ENCODE measurements around the gene AP5S1. TPM values are rescaled to one million over a fixed set of nuclear protein-coding genes. Genes with fewer than 3 reads are reported as not detected.
A peak's percentile ranks its signal among the peaks of the same experiment; 100 is the strongest.

AP5S1 gene
- total and polyA plus RNA-seq, 2 of the 13 experiments (the other 11 are each of a cell fraction or from before 2014, with no cell fraction given): 7.9 to 23.2 TPM

GRCh38 chr20:3798373-3798768 is 22.0 kb upstream of the AP5S1 start (continued):
- no peak for TF ChIP-seq ZBTB40 (IDR thresholded peaks at IDR 0.05)
- TF ChIP-seq ZBTB40 (CRISPR knock-in tag; IDR thresholded peaks at IDR 0.05): no peak
- no peak for TF ChIP-seq GTF2F1 (IDR thresholded peaks at IDR 0.05; ENCODE audit: low read length)
- TF ChIP-seq ESRRA (CRISPR knock-in tag; IDR thresholded peaks at IDR 0.05; ENCODE audit: low read depth): no peak
- peak; percentile 48 for TF ChIP-seq ASH2L (IDR thresholded peaks at IDR 0.05; ENCODE audit: insufficient read length, low read depth, low read length)
- peak; percentile 80 for TF ChIP-seq ZNF362 (CRISPR knock-in tag; IDR thresholded peaks at IDR 0.05; ENCODE audit: borderline replicate concordance)
- no peak for TF ChIP-seq ZNF749 (CRISPR knock-in tag; IDR thresholded peaks at IDR 0.05; ENCODE audit: borderline replicate concordance)
- TF ChIP-seq ZNF83 (CRISPR knock-in tag; IDR thresholded peaks at IDR 0.05; ENCODE audit: borderline replicate concordance): no peak
- no peak for TF ChIP-seq ZBTB2 (CRISPR knock-in tag; IDR thresholded peaks at IDR 0.05; ENCODE audit: low read depth)
- TF ChIP-seq ZNF235 (CRISPR knock-in tag; IDR thresholded peaks at IDR 0.05; ENCODE audit: borderline replicate concordance): no peak
- TF ChIP-seq IKZF1 (IDR thresholded peaks at IDR 0.05): no peak
- no peak for TF ChIP-seq KLF11 (CRISPR knock-in tag; IDR thresholded peaks at IDR 0.05)
- TF ChIP-seq ZNF484 (CRISPR knock-in tag; IDR thresholded peaks at IDR 0.05; ENCODE audit: borderline replicate concordance, low read depth): no peak
- no peak for TF ChIP-seq SOX6 (IDR thresholded peaks at IDR 0.05)
- TF ChIP-seq SOX6 (CRISPR knock-in tag; IDR thresholded peaks at IDR 0.05): peak; percentile 39; the same call in 1 of the 2 replicates
- TF ChIP-seq ZNF574 (CRISPR knock-in tag; IDR thresholded peaks at IDR 0.05): no peak; the same call in 1 of the 2 replicates
- TF ChIP-seq ZNF746 (CRISPR knock-in tag; IDR thresholded peaks at IDR 0.05): no peak

Data from HepG2 (cell line).